ENCODE data around the gene DDX39B. TPM values are rescaled to one million over a fixed set of nuclear protein-coding genes. Genes with fewer than 3 reads are reported as not detected.

The DDX39B gene
- total and polyA plus RNA-seq, 9 of the 15 experiments (the other 6 are each of a cell fraction or from before 2014, with no cell fraction given) = 479 to 869 (median 592) TPM

GRCh38 chr6:31582230-31582643, 40.4 kb upstream of the DDX39B start, which contains the start of gene LTB:
Gene LTB, minus strand, starts transcription at chr6:31582424. Its CDS starts 7 bp downstream, at chr6:31582417.
- no peak for DNase-seq (ENCODE audit: extremely low read depth in 1 of 4, low spot score in 3 of 4)
- POLR2A ChIA-PET = interaction anchor here (0.6 to 3.1 kb wide), 12 partner anchors 8 to 700 kb away, joined by 3 to 20 read pairs (median 4); partner anchors contain the start of genes DDX39B and TNF
- in situ Hi-C loops (cut with MboI) = no loop called here

GRCh38 chr6:31581434-31582229, 39.8 kb upstream of the DDX39B start:
- H2AFZ ChIP-seq (ENCODE audit: low read depth, low read length) = peak overlapping the region; percentile 97
- no peak for DNase-seq (ENCODE audit: extremely low read depth in 1 of 4, low spot score in 3 of 4)

More at GRCh38 chr6:31582230-31582643, 40.4 kb upstream of the DDX39B start, which contains the start of gene LTB:
- Histone ChIP-seq H3K4me1 (replicated peaks in 1 of 2; ENCODE audit: control insufficient read depth in 2 of 2, insufficient read depth in 2 of 2, low read length in 2 of 2) (peaks cover 17 to 29% of the 10 kb centered on the region in 2 experiments), H3K9me1 (ENCODE audit: control insufficient read depth, insufficient read depth, low read length) (no peaks in the 10 kb centered on the region), H3K27me3 (ENCODE audit: control insufficient read depth in 2 of 2, insufficient read depth in 2 of 2, low read length in 2 of 2) (no peaks in the 10 kb centered on the region), H3K9ac (ENCODE audit: insufficient read depth in 1 of 2, low read depth in 2 of 2, low read length in 2 of 2) (peak within 1 kb of the TSS; percentile 75 to 97), H3K36me3 (ENCODE audit: control insufficient read depth, insufficient read depth, low read length) (no peaks in the 10 kb centered on the region), H3K4me2 (ENCODE audit: insufficient read depth, low read length) (peak within 1 kb of the TSS; percentile 91), H3K9me3 (replicated peaks; ENCODE audit: control insufficient read depth, insufficient read depth, low read depth, low read length) (no peaks in the 10 kb centered on the region), H3K79me2 (ENCODE audit: control insufficient read depth, insufficient read depth, low read length) (no peaks in the 10 kb centered on the region), H3K4me3 (peak within 1 kb of the TSS; percentile 62), H4K20me1 (replicated peaks; ENCODE audit: control insufficient read depth, insufficient read depth, low read length) (no peaks in the 10 kb centered on the region), H2AFZ (ENCODE audit: low read depth, low read length) (peak within 1 kb of the TSS; percentile 97), H3K27ac (ENCODE audit: extremely low read depth, low read depth, low read length) (peak within 1 kb of the TSS; percentile 45; the same call in 1 of the 3 replicates)
- no TSS peak for BruUV-seq (replicated peaks)
- CTCF ChIA-PET (ENCODE audit: low intra/inter-chr PET ratio) = no interaction called here
- peak; percentile 53; the same call in 1 of the 2 replicates for TF ChIP-seq ZNF263 (CRISPR knock-in tag; IDR thresholded peaks at IDR 0.05; ENCODE audit: borderline replicate concordance)
- TF ChIP-seq ZBTB7A (IDR thresholded peaks at IDR 0.05; ENCODE audit: borderline replicate concordance, control insufficient read depth, low read depth, low read length) = peak; percentile 23; the same call in 1 of the 2 replicates
- TF ChIP-seq ZNF444 (CRISPR knock-in tag; IDR thresholded peaks at IDR 0.05) = no peak
- ATAC-seq = no peak
- intact Hi-C loops (cut with micrococcal nuclease) = loop anchor here (10.0 kb wide), 1 partner anchor 387 kb away; no protein-coding TSS in a partner anchor
- no peak for FAIRE-seq
- WGBS (ENCODE audit: insufficient coverage, low coverage, missing lambda C conversion rate) = 60% methylated on average over 3 of the region's 3 CpGs

More at GRCh38 chr6:31581434-31582229, 39.8 kb upstream of the DDX39B start:
- FAIRE-seq (no peak), ATAC-seq (peak; percentile 10)
- BruUV-seq (replicated peaks) = TSS peak; percentile 79
- H4K20me1 ChIP-seq (replicated peaks; ENCODE audit: control insufficient read depth, insufficient read depth, low read length) = no peaks in the 10 kb centered on the region
- intact Hi-C loops (cut with micrococcal nuclease) = loop anchor here (2.0 to 10.0 kb wide), 2 partner anchors 35 to 387 kb away; partner anchors contain the start of genes ATP6V1G2 and NFKBIL1
- WGBS (ENCODE audit: insufficient coverage, low coverage, missing lambda C conversion rate) = 39% methylated on average over 21 of the region's 21 CpGs
- H3K9me3 ChIP-seq (replicated peaks; ENCODE audit: control insufficient read depth, insufficient read depth, low read depth, low read length) = no peaks in the 10 kb centered on the region
- no peaks in the 10 kb centered on the region for H3K36me3 ChIP-seq (ENCODE audit: control insufficient read depth, insufficient read depth, low read length)
- peak overlapping the region; percentile 91 for H3K4me2 ChIP-seq (ENCODE audit: insufficient read depth, low read length)
- POLR2A ChIA-PET = interaction anchor here (0.6 to 3.3 kb wide), 11 partner anchors 12 to 257 kb away, joined by 3 to 20 read pairs (median 4); partner anchors contain the start of gene DDX39B
- in situ Hi-C loops (cut with MboI) = no loop called here
- peaks cover 10 to 31% of the 10 kb centered on the region in 2 experiments for H3K4me1 ChIP-seq (replicated peaks in 1 of 2; ENCODE audit: control insufficient read depth in 2 of 2, insufficient read depth in 2 of 2, low read length in 2 of 2)
- H3K9ac ChIP-seq (ENCODE audit: insufficient read depth in 1 of 2, low read depth in 2 of 2, low read length in 2 of 2) = peak overlapping the region; percentile 75 to 97
- CTCF ChIA-PET (ENCODE audit: low intra/inter-chr PET ratio) = interaction anchor here (0.7 to 1.0 kb wide), 3 partner anchors 16 to 22 kb away, joined by 3 to 7 read pairs (median 4); no protein-coding TSS in a partner anchor
- H3K79me2 ChIP-seq (ENCODE audit: control insufficient read depth, insufficient read depth, low read length) = no peaks in the 10 kb centered on the region
- no peaks in the 10 kb centered on the region for H3K9me1 ChIP-seq (ENCODE audit: control insufficient read depth, insufficient read depth, low read length)
- no peaks in the 10 kb centered on the region for H3K27me3 ChIP-seq (ENCODE audit: control insufficient read depth in 2 of 2, insufficient read depth in 2 of 2, low read length in 2 of 2)
- peak overlapping the region; percentile 45; the same call in 1 of the 3 replicates for H3K27ac ChIP-seq (ENCODE audit: extremely low read depth, low read depth, low read length)
- TF ChIP-seq PRMT5 (CRISPR knock-in tag; IDR thresholded peaks at IDR 0.05) = 0 out of 2 replicates have a peak, but pooled peaks have one; percentile 57
- no peak for TF ChIP-seq PTTG1 (tag; IDR thresholded peaks at IDR 0.05; ENCODE audit: low read depth)
- peak; percentile 34; the same call in 1 of the 2 replicates for TF ChIP-seq ZNF263 (CRISPR knock-in tag; IDR thresholded peaks at IDR 0.05; ENCODE audit: borderline replicate concordance)
- peak; percentile 5; the same call in 1 of the 2 replicates for TF ChIP-seq ZBTB17 (CRISPR knock-in tag; IDR thresholded peaks at IDR 0.05)
- no peak for TF ChIP-seq HDAC2 (IDR thresholded peaks at IDR 0.05)
- peak overlapping the region; percentile 62 for H3K4me3 ChIP-seq
